HepG2 (cell line): Measurements from ENCODE around the gene KCNK15. TPM values are rescaled to one million over a fixed set of nuclear protein-coding genes. Genes with fewer than 3 reads are reported as not detected.
A peak's percentile ranks its signal among the peaks of the same experiment; 100 is the strongest.

Source experiments
- BORCS8-MEF2B ChIP-seq: sonication (generic); formaldehyde crosslinking; IDR thresholded peaks from 2 replicates; pipeline ENCODE4 v1.8.0; 2022; ENCODE audit warnings: mild to moderate bottlenecking, missing genetic modification reagents
- CBX5 ChIP-seq: sonication (generic); formaldehyde crosslinking; IDR thresholded peaks from 2 replicates; pipeline ENCODE4 v1.4.0; 2020; ENCODE audit warnings: missing genetic modification reagents, borderline replicate concordance
- CERS6 ChIP-seq: sonication (generic); formaldehyde crosslinking; IDR thresholded peaks from 2 replicates; pipeline ENCODE4 v1.5.0; 2020; ENCODE audit warnings: missing genetic modification reagents
- DR1 ChIP-seq: sonication (generic); formaldehyde crosslinking; IDR thresholded peaks from 2 replicates; pipeline ENCODE4 v1.8.0; 2021; ENCODE audit warnings: mild to moderate bottlenecking, missing genetic modification reagents, inconsistent platforms
- GPBP1L1 ChIP-seq: sonication (generic); formaldehyde crosslinking; IDR thresholded peaks from 2 replicates; pipeline ENCODE4 v1.5.0; 2020; ENCODE audit warnings: mild to moderate bottlenecking, missing genetic modification reagents
- HNRNPK ChIP-seq: fragments of 200-400 bp; formaldehyde crosslinking; IDR thresholded peaks from 2 replicates; pipeline ENCODE4 v1.6.1; 2018; ENCODE audit warnings: low read length, low read depth, moderate library complexity, mild to moderate bottlenecking; ENCODE audit not compliant: poor library complexity, severe bottlenecking
- KDM4B ChIP-seq: sonication (generic); formaldehyde crosslinking; IDR thresholded peaks from 2 replicates; pipeline ENCODE4 v1.4.0; 2020; ENCODE audit warnings: missing genetic modification reagents
- KMT2A ChIP-seq: sonication (generic); formaldehyde crosslinking; IDR thresholded peaks from 2 replicates; pipeline ENCODE4 v1.4.0; 2020; ENCODE audit warnings: missing genetic modification reagents
- MAX ChIP-seq: IDR thresholded peaks from 2 replicates; pipeline ENCODE4 v1.6.1; 2012; ENCODE audit warnings: inconsistent platforms
- MLLT10 ChIP-seq: sonication (generic); formaldehyde crosslinking; IDR thresholded peaks from 2 replicates; pipeline ENCODE4 v1.4.0; 2020; ENCODE audit warnings: missing genetic modification reagents
- SALL2 ChIP-seq: sonication (generic); formaldehyde crosslinking; IDR thresholded peaks from 2 replicates; pipeline ENCODE4 v1.8.1; 2023; ENCODE audit warnings: mild to moderate bottlenecking, missing genetic modification reagents, inconsistent platforms
- SMARCC2 ChIP-seq: fragments of 450-650 bp; IDR thresholded peaks from 2 replicates; pipeline ENCODE4 v1.6.1; 2017; ENCODE audit warnings: antibody characterized with exemption, mild to moderate bottlenecking
- TCF7L2 ChIP-seq: IDR thresholded peaks from 2 replicates; pipeline ENCODE4 v1.6.1; 2011; ENCODE audit warnings: mild to moderate bottlenecking, low read depth, low read length, moderate library complexity
- THAP11 ChIP-seq: IDR thresholded peaks from 2 replicates; pipeline ENCODE4 v1.6.1; 2016; ENCODE audit warnings: missing biosample characterization, missing genetic modification reagents
- THRA ChIP-seq: sonication (generic); formaldehyde crosslinking; IDR thresholded peaks from 2 replicates; pipeline ENCODE4 v1.4.0; 2020; ENCODE audit warnings: missing genetic modification reagents, borderline replicate concordance
- XRCC5 ChIP-seq: fragments of 200-400 bp; formaldehyde crosslinking; optimal IDR thresholded peaks from 2 replicates; pipeline ENCODE3; 2017; ENCODE audit warnings: mild to moderate bottlenecking, low read length
- ZC3H13 ChIP-seq: sonication (generic); formaldehyde crosslinking; IDR thresholded peaks from 2 replicates; pipeline ENCODE4 v1.8.1; 2023; ENCODE audit warnings: mild to moderate bottlenecking, missing genetic modification reagents, moderate library complexity
- ZNF12 ChIP-seq: sonication (generic); formaldehyde crosslinking; IDR thresholded peaks from 2 replicates; pipeline ENCODE4 v1.5.0; 2020; ENCODE audit warnings: missing genetic modification reagents
- ZNF143 ChIP-seq: sonication (generic); formaldehyde crosslinking; IDR thresholded peaks from 2 replicates; pipeline ENCODE4 v1.4.0; 2020; ENCODE audit warnings: missing genetic modification reagents
- ZNF331 ChIP-seq: sonication (generic); formaldehyde crosslinking; IDR thresholded peaks from 2 replicates; pipeline ENCODE4 v1.4.0; 2020; ENCODE audit warnings: missing genetic modification reagents
- ZNF335 ChIP-seq: sonication (generic); formaldehyde crosslinking; IDR thresholded peaks from 2 replicates; pipeline ENCODE4 v1.4.0; 2020; ENCODE audit warnings: missing genetic modification reagents
- ZNF484 ChIP-seq: sonication (generic); formaldehyde crosslinking; IDR thresholded peaks from 2 replicates; pipeline ENCODE4 v1.5.1; 2020; ENCODE audit warnings: mild to moderate bottlenecking, low read depth, missing genetic modification reagents, borderline replicate concordance
- ZNF605 ChIP-seq: sonication (generic); formaldehyde crosslinking; IDR thresholded peaks from 2 replicates; pipeline ENCODE4 v1.8.0; 2022; ENCODE audit warnings: mild to moderate bottlenecking, missing genetic modification reagents
- ZNF607 ChIP-seq: sonication (generic); formaldehyde crosslinking; IDR thresholded peaks from 2 replicates; pipeline ENCODE4 v1.5.1; 2020; ENCODE audit warnings: missing genetic modification reagents, mild to moderate bottlenecking, borderline replicate concordance
- ZNF691 ChIP-seq: sonication (generic); formaldehyde crosslinking; IDR thresholded peaks from 2 replicates; pipeline ENCODE4 v1.4.0; 2020; ENCODE audit warnings: missing genetic modification reagents, low read depth, mild to moderate bottlenecking, borderline replicate concordance
- ZNF782 ChIP-seq: sonication (generic); formaldehyde crosslinking; IDR thresholded peaks from 2 replicates; pipeline ENCODE4 v1.4.0; 2020; ENCODE audit warnings: missing genetic modification reagents, mild to moderate bottlenecking, borderline replicate concordance
- ZSCAN25 ChIP-seq: sonication (generic); formaldehyde crosslinking; IDR thresholded peaks from 2 replicates; pipeline ENCODE4 v1.8.0; 2022; ENCODE audit warnings: mild to moderate bottlenecking, missing genetic modification reagents
- polyA plus RNA-seq, 8 experiments: library from polyadenylated mRNA; depleted of rRNA in 3 of 8; stranded (reverse) in 7 of 8; unstranded in 1 of 8; fragments of >200 nt; fragmentation: Illumina TruSeq in 4 of 8; extraction: Trizol in 4 of 8; gene quantifications; 2 replicates each; pipeline versions ENCODE4 v1.2.1 to v1.2.3, GENCODE V29; 2011 to 2016; ENCODE audit warnings: low read depth in 4 of 8, missing spikeins in 1 of 8, mixed read lengths in 1 of 8; ENCODE audit not compliant: insufficient read depth in 1 of 8
- total RNA-seq, 5 experiments: library from RNA; depleted of rRNA; stranded (reverse); fragments of >200 nt; fragmentation: Illumina TruSeq; extraction: Trizol; gene quantifications; 2 replicates each; pipeline ENCODE4 v1.2.3, GENCODE V29; 2016; ENCODE audit warnings: low read depth in 1 of 5

Gene KCNK15
- total and polyA plus RNA-seq, 2 of the 13 experiments (the other 11 are each of a cell fraction or from before 2014, with no cell fraction given): 0.03 TPM; not detected in 1

- TF ChIP-seq ZNF782 (CRISPR knock-in tag) (no peak), MAX (no peak), XRCC5 (peak; percentile 85), ZNF143 (CRISPR knock-in tag) (0 out of 2 replicates have a peak, but pooled peaks have one; percentile 15), SMARCC2 (no peak), TCF7L2 (no peak), DR1 (no peak), SALL2 (CRISPR knock-in tag) (no peak), THAP11 (CRISPR knock-in tag) (peak; percentile 73), CBX5 (CRISPR knock-in tag) (peak; percentile 32; the same call in 1 of the 2 replicates), ZNF605 (CRISPR knock-in tag) (0 out of 2 replicates have a peak, but pooled peaks have one; percentile 9), ZNF484 (no peak), GPBP1L1 (no peak), BORCS8-MEF2B (CRISPR knock-in tag) (0 out of 2 replicates have a peak, but pooled peaks have one; percentile 40), ZNF331 (peak; percentile 63; the same call in 1 of the 2 replicates), THRA (peak; percentile 44; the same call in 1 of the 2 replicates), KDM4B (no peak), HNRNPK (no peak), ZNF12 (CRISPR knock-in tag) (peak; percentile 71; the same call in 1 of the 2 replicates), ZSCAN25 (CRISPR knock-in tag) (no peak), KMT2A (no peak), ZNF691 (CRISPR knock-in tag) (peak; percentile 47; the same call in 1 of the 2 replicates), MLLT10 (no peak), ZNF335 (CRISPR knock-in tag) (no peak), ZNF607 (no peak), CERS6 (CRISPR knock-in tag) (no peak), ZC3H13 (CRISPR knock-in tag) (no peak)
Measured at GRCh38 chr20:44733341-44734069, 12.2 kb upstream of the KCNK15 start (continued).
